NCI-H510A (cell line): ENCODE results near the gene CCDC88B.

Experiments used
- DNase-seq: peaks from one replicate; lab custom pipeline; 2025; lab: John Stamatoyannopoulos, UW

CCDC88B gene

GRCh38 chr11:64339754-64340408, at the start of gene CCDC88B:
CCDC88B (plus strand) TSS chr11:64340204; CDS start chr11:64340267, 63 bp downstream.
- DNase-seq = no peak

DNA sequence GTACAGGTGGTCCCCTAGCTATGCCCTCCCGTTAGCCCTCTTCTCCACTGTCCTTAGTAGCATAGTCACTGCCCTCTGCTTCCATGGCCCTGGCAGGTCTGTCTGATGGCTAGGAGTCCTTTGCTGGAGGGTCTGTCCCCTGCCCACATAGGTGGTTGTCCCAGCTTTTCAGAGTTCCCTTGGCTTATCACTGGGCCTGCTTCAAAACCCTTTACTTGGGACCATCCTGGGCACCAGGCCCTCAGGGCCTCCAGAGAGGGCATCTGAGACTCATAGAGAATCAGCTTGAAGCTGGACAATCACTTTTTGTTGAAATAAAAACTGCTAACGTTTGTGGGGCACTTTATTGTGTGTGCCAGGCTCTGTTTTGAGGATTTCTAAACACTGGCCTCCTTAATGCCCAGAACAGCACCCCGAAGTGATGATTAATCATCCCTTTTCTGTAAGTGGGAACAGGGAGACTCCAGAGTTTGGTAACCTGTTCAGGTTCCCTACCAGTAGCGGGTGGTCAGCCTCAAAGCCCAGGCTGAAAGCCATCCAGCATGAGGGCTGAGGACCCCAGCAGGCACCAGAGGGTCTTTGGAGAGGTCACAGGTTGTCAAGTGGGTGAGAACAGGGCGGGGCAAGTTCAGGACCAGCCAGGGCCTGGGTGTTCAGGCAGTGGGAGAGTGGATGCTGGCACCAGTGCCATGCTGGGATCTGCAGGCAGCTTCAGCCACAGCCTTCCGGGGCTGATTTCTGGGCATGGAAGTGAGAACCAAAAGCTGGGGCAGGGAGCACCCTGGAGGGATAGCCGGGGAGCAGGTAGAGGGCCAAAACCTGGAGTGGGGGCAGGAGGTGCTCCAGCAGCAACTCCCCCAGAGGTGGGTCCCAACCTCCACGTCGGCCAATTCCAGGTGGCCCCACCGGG, 49.4 kb upstream of the CCDC88B start:
- DNase-seq = no peak

DNA sequence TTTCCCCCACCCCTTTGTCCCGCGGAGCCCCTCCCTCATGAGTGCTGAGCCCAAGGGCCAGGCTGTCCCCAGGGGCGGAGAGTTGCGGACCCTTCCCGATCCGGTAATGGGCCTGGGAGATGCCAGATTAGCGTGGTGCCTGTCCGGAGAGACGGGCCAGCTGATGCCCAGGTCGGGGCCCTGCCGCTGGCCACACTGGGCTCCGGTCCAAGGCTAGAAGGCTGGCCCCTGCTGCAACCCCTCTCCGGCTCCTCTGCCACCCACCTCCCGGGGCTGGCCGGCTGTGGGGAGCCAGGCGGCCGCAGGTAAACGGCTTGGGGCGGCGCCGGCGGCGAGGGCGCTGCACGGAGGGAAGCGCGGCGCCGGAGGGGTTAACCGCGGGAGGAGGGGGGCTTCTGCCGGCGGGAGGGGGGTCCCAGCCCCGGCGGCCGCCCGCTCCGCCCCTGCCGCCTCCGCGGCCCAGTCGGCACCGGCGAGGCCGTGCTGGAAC, 48.7 kb upstream of the CCDC88B start, which contains the start of gene KCNK4:
Gene KCNK4, plus strand, starts transcription at position 41 of the 490 bp plus-strand sequence. CDS start 1,717 bp downstream, outside the sequence.
- no peak for DNase-seq

DNA sequence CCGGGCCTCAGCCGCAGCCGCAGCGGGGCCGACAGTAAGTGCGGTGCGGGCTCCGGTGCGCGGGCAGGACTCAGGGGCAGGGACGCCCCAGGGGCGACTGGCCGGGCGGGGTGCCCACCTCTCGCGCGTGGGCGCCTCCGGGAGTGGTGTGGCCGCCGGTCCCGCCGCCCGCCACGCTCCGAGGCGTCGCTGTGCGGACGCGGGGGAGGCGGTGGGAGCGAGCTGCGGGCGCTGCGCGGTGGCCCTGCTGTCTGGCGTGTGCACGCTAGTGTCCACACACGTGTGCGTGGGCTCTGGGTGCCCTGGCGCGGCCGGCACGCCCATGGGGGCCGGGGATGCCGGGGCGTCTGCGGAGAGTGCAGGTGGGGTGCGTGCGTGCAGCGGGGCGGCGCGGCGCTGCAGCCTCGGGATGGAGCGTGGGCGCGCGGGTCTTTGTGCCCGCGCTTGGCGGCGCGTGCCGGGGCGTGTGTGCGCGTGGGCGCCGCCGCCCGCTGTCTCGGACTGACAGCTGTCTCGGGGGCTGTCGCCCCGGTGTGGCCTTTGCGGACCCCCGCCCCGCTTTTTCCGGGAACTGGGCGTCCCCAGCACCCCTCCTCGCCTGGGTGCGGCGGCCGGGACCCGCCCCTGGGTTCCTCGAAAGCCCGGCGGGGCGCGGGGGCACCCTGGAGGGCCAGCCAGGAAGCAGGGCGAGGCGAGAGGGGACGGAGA, 48.1 kb upstream of the CCDC88B start:
- DNase-seq = no peak

DNA sequence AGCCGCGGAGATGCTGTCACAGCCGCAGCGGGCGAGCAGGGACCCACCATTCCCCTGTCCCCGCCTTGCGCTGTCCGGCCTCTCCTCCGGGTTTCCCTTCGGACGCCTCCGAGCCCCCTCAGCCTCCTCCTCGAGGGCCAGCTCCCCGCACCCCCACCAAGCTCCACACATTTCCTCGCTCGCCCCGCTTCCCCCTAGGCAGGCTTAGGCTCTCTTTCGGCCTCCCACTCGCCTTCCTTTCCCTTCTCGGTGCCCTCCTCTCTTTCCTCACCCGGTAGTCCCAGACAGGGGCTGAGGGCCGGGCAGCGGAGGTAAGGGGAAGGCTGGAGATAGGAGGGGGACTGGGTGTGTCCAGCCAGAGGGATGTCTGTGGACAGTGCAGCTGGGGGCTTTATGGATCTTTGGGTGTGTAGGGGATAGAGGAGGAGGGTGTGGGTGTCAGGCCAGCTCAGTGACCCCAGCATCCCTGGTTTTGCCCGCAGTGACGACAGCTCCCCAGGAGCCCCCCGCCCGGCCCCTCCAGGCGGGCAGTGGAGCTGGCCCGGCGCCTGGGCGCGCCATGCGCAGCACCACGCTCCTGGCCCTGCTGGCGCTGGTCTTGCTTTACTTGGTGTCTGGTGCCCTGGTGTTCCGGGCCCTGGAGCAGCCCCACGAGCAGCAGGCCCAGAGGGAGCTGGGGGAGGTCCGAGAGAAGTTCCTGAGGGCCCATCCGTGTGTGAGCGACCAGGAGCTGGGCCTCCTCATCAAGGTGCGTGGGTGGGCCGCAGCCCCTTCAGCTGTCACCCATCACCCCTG, 47.3 kb upstream of the CCDC88B start:
- DNase-seq = no peak

GRCh38 chr11:64294774-64295173, 45.2 kb upstream of the CCDC88B start:
- no peak for DNase-seq

DNA sequence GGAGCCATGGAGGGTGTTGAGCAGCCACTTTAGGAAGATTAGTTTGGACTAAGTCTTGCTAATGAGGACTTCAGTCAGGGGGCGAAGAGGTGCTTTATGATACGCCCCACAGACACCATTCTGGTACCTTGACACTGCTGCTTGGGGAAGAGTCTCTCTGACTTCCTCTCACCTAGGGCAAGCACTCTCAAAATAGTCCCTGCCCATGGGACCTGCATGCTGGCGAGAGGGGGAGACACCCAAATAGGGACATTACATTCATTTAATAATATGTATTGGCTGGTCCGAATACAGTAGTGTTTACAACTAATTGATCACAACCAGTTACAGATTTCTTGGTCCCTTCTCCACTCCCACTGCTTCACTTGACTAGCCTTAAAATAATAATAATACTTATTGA, 44.2 kb upstream of the CCDC88B start:
- DNase-seq = no peak

GRCh38 chr11:64296236-64296635, 43.8 kb upstream of the CCDC88B start:
- DNase-seq = no peak

DNA sequence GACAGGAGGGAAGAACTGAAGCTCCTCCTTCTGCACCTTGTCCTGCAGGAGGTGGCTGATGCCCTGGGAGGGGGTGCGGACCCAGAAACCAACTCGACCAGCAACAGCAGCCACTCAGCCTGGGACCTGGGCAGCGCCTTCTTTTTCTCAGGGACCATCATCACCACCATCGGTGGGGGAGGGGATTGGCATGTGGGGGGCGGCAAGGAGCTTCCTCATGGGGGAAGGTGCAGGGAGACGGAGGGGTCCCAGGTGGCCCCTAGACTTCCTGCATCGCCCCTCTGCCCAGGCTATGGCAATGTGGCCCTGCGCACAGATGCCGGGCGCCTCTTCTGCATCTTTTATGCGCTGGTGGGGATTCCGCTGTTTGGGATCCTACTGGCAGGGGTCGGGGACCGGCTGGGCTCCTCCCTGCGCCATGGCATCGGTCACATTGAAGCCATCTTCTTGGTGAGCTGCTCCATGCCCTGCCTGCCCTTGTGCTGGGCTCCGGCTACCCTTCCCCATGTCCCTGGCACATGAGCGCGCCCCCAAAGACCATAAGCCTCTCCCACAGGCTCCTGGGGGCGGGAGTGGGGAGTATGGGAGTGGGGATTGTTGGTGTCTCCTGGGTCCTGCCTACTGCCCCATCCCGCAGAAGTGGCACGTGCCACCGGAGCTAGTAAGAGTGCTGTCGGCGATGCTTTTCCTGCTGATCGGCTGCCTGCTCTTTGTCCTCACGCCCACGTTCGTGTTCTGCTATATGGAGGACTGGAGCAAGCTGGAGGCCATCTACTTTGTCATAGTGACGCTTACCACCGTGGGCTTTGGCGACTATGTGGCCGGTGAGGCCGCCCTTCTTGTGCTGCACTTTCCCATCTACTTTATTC, 42.9 kb upstream of the CCDC88B start:
- DNase-seq = no peak

DNA sequence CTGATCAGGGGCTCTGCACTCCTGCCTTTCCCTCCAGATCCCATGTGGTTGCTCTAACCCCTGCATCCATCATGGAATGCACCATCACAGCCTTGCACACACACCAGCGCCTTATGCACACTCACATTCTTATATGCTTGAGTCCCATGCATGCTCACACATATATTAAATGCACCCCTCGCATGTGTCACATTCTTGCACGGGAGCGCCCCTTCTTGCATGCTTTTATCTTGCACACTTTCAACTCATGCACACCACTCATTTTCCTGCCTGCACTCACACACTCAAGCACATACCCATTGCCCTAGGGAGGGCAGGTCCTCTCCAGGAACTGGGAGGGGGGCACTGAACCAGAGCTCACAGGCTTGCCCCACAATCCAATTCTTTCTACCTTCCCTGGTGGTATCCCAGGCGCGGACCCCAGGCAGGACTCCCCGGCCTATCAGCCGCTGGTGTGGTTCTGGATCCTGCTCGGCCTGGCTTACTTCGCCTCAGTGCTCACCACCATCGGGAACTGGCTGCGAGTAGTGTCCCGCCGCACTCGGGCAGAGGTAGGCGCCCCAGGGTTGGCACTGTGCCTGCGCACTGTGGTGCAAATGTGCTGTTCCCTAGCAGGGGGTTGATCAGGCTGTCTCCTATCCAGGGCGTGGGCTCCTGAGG, 42.2 kb upstream of the CCDC88B start:
- no peak for DNase-seq

- DNase-seq = no peak
These were observed 40.8 kb upstream of the CCDC88B start for GRCh38 chr11:64298966-64299846.

- no peak for DNase-seq
These were observed 40.0 kb upstream of the CCDC88B start, which contains the start of gene CATSPERZ for GRCh38 chr11:64299847-64300648. CATSPERZ (plus strand) TSS chr11:64300358; CDS start chr11:64300411, 53 bp downstream.

- DNase-seq = no peak
These were observed 36.6 kb upstream of the CCDC88B start for GRCh38 chr11:64303109-64304031.

DNA sequence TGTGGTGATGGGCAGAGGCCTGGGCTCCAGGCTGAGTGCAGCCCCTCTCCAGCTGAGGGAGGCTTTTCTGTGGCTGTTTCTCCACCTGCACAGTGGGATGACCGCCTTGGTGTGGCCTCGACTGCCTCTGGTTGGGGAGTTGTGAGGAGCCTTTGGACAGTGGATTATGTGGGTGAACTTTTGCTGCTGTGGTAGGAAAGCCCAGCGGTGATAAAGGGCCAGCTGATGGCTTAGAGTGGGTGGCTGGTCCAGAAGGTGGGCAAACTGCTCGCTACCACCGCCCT, 36.0 kb upstream of the CCDC88B start:
- DNase-seq = no peak

DNA sequence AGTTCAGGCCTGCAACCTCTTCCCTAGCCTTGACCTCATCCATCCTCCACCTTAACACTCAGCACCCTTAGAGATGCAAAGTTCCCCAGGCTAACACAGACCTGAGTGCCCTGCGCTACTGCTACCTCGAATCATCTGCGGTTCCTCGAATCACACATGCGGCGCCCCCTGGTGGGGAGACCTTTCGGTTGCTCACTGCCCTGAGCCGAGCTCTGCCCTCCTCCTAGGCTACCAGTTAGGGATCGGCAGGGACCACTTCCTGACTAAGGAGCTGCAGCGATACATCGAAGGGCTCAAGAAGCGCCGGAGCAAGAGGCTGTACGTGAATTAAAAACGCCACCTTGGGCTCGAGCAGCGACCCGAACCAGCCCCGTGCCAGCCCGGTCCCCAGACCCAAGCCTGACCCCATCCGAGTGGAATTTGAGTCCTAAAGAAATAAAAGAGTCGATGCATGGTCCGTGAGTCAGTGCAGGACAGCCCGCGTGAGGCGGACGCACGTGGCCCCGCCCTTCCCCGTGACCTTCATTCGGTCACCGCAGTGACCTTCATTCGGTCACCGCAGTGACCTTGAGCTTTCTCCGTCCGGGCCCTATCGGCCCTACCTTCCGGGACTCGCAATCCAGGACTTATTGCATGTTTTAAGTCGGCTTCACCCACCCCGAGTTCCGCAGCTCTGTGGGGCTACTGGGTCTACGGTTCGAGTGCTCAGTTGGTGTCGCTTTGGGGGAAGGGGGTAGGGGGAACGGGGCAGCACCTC, 35.5 kb upstream of the CCDC88B start:
- peak; percentile 86 for DNase-seq

DNA sequence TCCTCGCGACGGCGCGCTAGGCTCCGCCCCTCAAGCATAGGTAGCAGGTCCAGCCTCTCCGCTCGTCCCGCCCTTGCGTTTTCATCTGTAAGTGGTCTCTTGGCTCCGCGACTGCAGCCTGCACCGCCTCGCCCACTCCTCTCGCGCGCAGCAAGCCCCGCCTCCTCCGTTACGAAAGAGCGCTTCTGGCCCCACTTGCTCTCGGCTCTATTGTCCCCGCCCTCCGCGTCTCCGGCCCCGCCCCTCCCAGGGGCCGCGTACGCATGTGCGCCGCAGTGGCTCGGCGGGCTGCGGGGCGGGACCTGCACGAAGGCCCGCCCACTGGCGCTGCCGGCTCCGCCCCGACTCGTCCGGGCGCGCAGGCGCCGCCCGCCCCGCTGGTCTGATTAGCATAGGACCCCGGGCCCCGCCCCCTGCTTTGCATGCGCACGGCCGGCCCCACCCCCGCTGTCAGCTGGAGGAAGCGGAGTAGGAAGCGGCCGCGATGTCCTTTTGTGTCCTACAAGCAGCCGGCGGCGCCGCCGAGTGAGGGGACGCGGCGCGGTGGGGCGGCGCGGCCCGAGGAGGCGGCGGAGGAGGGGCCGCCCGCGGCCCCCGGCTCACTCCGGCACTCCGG, 34.8 kb upstream of the CCDC88B start, which contains the start of gene ESRRA:
Gene ESRRA, plus strand, starts transcription at position 450 of the 616 bp plus-strand sequence. CDS start 1,656 bp downstream, outside the sequence.
- DNase-seq = peak; percentile 97
